ENCODE data around the gene ARMC5.

GRCh38 chr16:31458844-31459686 is at the start of gene ARMC5:
- TF ChIP-seq POLR2A (IDR thresholded peaks at IDR 0.05) (peak; percentile 64), EP300 (IDR thresholded peaks at IDR 0.05) (no peak), CTCF (IDR thresholded peaks at IDR 0.05) (peak; percentile 40 to 50)
